Progenitor cell of endocrine pancreas (in vitro differentiated cells): ENCODE measurements around the gene CATSPERD. TPM values are rescaled to one million over a fixed set of nuclear protein-coding genes. Genes with fewer than 3 reads are reported as not detected.

Experiments used
- DNase-seq: peaks from one replicate; pipeline ENCODE4 v3.0.0; 2021; ENCODE audit warnings: low spot score; ENCODE audit not compliant: unreplicated experiment
- H3K27ac Mint-ChIP-seq: 2 replicates; pipeline ENCODE4 v1.8.0; 2021; ENCODE audit warnings: mild to moderate bottlenecking, moderate library complexity, mixed read lengths
- H3K27me3 Mint-ChIP-seq: 2 replicates; pipeline ENCODE4 v1.8.0; 2021; ENCODE audit warnings: mixed read lengths
- H3K36me3 Mint-ChIP-seq: 2 replicates; pipeline ENCODE4 v1.8.0; 2022; ENCODE audit warnings: mixed read lengths; ENCODE audit not compliant: insufficient read depth
- H3K4me1 Mint-ChIP-seq: 2 replicates; pipeline ENCODE4 v1.8.0; 2021; ENCODE audit warnings: low read depth, mixed read lengths
- H3K4me3 Mint-ChIP-seq: 2 replicates; pipeline ENCODE4 v1.8.0; 2021; ENCODE audit warnings: low read depth, mild to moderate bottlenecking, moderate library complexity, mixed read lengths
- H3K9me3 Mint-ChIP-seq: 2 replicates; pipeline ENCODE4 v1.8.0; 2021; ENCODE audit warnings: low read depth, mixed read lengths
- total RNA-seq: library from RNA; stranded (reverse); gene quantifications from 2 replicates; pipeline ENCODE4 v1.2.1, GENCODE V29; 2021
- TF ChIP-seq, protein P1 (sequence below): fragments of 200-600 bp; sonication (generic); IDR thresholded peaks from one replicate; pipeline ENCODE4 v1.5.0; 2021; ENCODE audit warnings: antibody characterized with exemption, mild to moderate bottlenecking; ENCODE audit not compliant: unreplicated experiment

The CATSPERD gene
- total RNA-seq, 1 donor from 2014 or later, result not detected

- no peaks in the 10 kb centered on the region for H3K9me3 Mint-ChIP-seq
- H3K27me3 Mint-ChIP-seq, result peaks cover 4% of the 10 kb centered on the region
- TF ChIP-seq, protein P1, sequence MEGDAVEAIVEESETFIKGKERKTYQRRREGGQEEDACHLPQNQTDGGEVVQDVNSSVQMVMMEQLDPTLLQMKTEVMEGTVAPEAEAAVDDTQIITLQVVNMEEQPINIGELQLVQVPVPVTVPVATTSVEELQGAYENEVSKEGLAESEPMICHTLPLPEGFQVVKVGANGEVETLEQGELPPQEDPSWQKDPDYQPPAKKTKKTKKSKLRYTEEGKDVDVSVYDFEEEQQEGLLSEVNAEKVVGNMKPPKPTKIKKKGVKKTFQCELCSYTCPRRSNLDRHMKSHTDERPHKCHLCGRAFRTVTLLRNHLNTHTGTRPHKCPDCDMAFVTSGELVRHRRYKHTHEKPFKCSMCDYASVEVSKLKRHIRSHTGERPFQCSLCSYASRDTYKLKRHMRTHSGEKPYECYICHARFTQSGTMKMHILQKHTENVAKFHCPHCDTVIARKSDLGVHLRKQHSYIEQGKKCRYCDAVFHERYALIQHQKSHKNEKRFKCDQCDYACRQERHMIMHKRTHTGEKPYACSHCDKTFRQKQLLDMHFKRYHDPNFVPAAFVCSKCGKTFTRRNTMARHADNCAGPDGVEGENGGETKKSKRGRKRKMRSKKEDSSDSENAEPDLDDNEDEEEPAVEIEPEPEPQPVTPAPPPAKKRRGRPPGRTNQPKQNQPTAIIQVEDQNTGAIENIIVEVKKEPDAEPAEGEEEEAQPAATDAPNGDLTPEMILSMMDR, result no peak
- no peaks in the 10 kb centered on the region for H3K36me3 Mint-ChIP-seq
- no peak for DNase-seq
- H3K27ac Mint-ChIP-seq, result peak overlapping the region; percentile 91
- H3K4me1 Mint-ChIP-seq, result peaks cover 1% of the 10 kb centered on the region
- peak overlapping the region; percentile 73 for H3K4me3 Mint-ChIP-seq
Observed at GRCh38 chr19:5827342-5827890, 107.0 kb downstream of the CATSPERD start.

GRCh38 chr19:5827891-5828660 is 107.6 kb downstream of the CATSPERD start:
- H3K27ac Mint-ChIP-seq, result peak overlapping the region; percentile 97
- H3K9me3 Mint-ChIP-seq, result no peaks in the 10 kb centered on the region
- TF ChIP-seq, protein P1, result no peak
- peaks cover 4% of the 10 kb centered on the region for H3K27me3 Mint-ChIP-seq
- DNase-seq, result peak; percentile 95
- H3K4me1 Mint-ChIP-seq, result peaks cover 1% of the 10 kb centered on the region
- H3K4me3 Mint-ChIP-seq, result peak overlapping the region; percentile 88
- H3K36me3 Mint-ChIP-seq, result no peaks in the 10 kb centered on the region

Other genes with a start within 250 kb of the CATSPERD start
- 0.60 and 1.0 TPM in 2 replicates for gene TINCR, start 152.7 kb upstream of the CATSPERD start, total RNA-seq
- gene SAFB2, start 97.9 kb upstream of the CATSPERD start, total RNA-seq, result 95.4 and 107 TPM in 2 replicates
- gene SAFB, start 97.6 kb upstream of the CATSPERD start, total RNA-seq, result 151 and 169 TPM in 2 replicates
- 28.1 and 29.7 TPM in 2 replicates for gene MICOS13, start 40.1 kb upstream of the CATSPERD start, total RNA-seq
- gene HSD11B1L, start 39.6 kb upstream of the CATSPERD start, total RNA-seq, result 20.1 and 21.1 TPM in 2 replicates
- gene RPL36, start 30.3 kb upstream of the CATSPERD start, total RNA-seq, result 720 and 727 TPM in 2 replicates
- gene LONP1, start 491 bp upstream of the CATSPERD start, total RNA-seq, result 56.1 and 61.7 TPM in 2 replicates
- gene PRR22, start 64.1 kb downstream of the CATSPERD start, total RNA-seq, result 5.8 and 5.9 TPM in 2 replicates
- 42.6 and 43.1 TPM in 2 replicates for gene DUS3L, start 70.5 kb downstream of the CATSPERD start, total RNA-seq
- gene NRTN, start 84.4 kb downstream of the CATSPERD start, total RNA-seq, result 1.9 and 2.1 TPM in 2 replicates
- gene FUT6, start 119.1 kb downstream of the CATSPERD start, total RNA-seq, result not detected in 2 replicates
- gene FUT3, start 130.8 kb downstream of the CATSPERD start, total RNA-seq, result not detected in 2 replicates
- not detected in 2 replicates for gene FUT5, start 149.9 kb downstream of the CATSPERD start, total RNA-seq
- 210 and 217 TPM in 2 replicates for gene NDUFA11, start 183.2 kb downstream of the CATSPERD start, total RNA-seq
- gene VMAC, start 184.2 kb downstream of the CATSPERD start, total RNA-seq, result 13.9 and 15.2 TPM in 2 replicates
- gene CAPS, start 193.6 kb downstream of the CATSPERD start, total RNA-seq, result 22.1 and 22.5 TPM in 2 replicates